K562 (cell line): Measurements from ENCODE around the gene PIGQ. TPM values are rescaled to one million over a fixed set of nuclear protein-coding genes. Genes with fewer than 3 reads are reported as not detected.

ENCODE experiments used
- KDM5B ChIP-seq: fragments of 200-600 bp; sonication (generic); IDR thresholded peaks from 2 replicates; pipeline ENCODE4 v1.6.1; 2012; ENCODE audit warnings: low read depth, mild to moderate bottlenecking, moderate library complexity, low read length, control low read depth, inconsistent platforms; ENCODE audit not compliant: insufficient replicate concordance
- PRDM10 ChIP-seq: fragments of 450-650 bp; IDR thresholded peaks from 2 replicates; pipeline ENCODE4 v1.6.1; 2018; ENCODE audit not compliant: partially characterized antibody
- SOX6 ChIP-seq: fragments of 450-650 bp; IDR thresholded peaks from 2 replicates; pipeline ENCODE4 v1.6.1; 2014; ENCODE audit warnings: mild to moderate bottlenecking
- TBP ChIP-seq: optimal IDR thresholded peaks from 2 replicates; pipeline ENCODE3; 2011; ENCODE audit warnings: low read depth, low read length, improper control_type of control experiment
- VEZF1 ChIP-seq: fragments of 200-800 bp; sonication (Bioruptor generic); IDR thresholded peaks from 2 replicates; pipeline ENCODE4 v1.6.1; 2017; ENCODE audit warnings: missing genetic modification characterization, missing compliant biosample characterization
- ZBTB40 ChIP-seq, 2 experiments: fragments of 450-650 bp in 1 of 2; sonication (generic) in 1 of 2; formaldehyde crosslinking in 1 of 2; IDR thresholded peaks; 2 replicates each; pipeline versions ENCODE4 v1.7.1 to v1.9.0; 2016 to 2022; ENCODE audit warnings: inconsistent platforms in 1 of 2, mild to moderate bottlenecking in 1 of 2, missing genetic modification reagents in 1 of 2
- polyA plus RNA-seq, 8 experiments: library from polyadenylated mRNA; depleted of rRNA in 4 of 8; stranded (reverse) in 5 of 8; unstranded in 3 of 8; fragments of >200 nt; fragmentation: Nextera tagmentation in 2 of 8; fragmentation: Illumina TruSeq in 1 of 8; extraction: Ambion mirVana in 2 of 8; extraction: Trizol in 1 of 8; gene quantifications; 2 replicates each; pipeline versions ENCODE4 v1.2.1 to v1.2.3, GENCODE V29; 2011 to 2014; ENCODE audit warnings: inconsistent platforms in 1 of 8, missing spikeins in 1 of 8
- total RNA-seq, 7 experiments: library from RNA; depleted of rRNA in 6 of 7; stranded (reverse); fragments of >200 nt in 6 of 7; fragmentation: Illumina TruSeq in 2 of 7; extraction: Trizol in 2 of 7; gene quantifications; 2 replicates each; pipeline versions ENCODE4 v1.2.1 to v1.2.3, GENCODE V29; 2011 to 2021; ENCODE audit warnings: low replicate concordance in 1 of 7

The PIGQ gene
- total and polyA plus RNA-seq, 9 of the 15 experiments (the other 6 are each of a cell fraction or from before 2014, with no cell fraction given): 0.20 to 49.6 (median 11.7) TPM

GRCh38 chr16:525520-526180 lies 44.1 kb upstream of the PIGQ start (continued):
- TF ChIP-seq ZBTB40 (IDR thresholded peaks at IDR 0.05) (no peak), ZBTB40 (CRISPR knock-in tag; IDR thresholded peaks at IDR 0.05) (no peak), VEZF1 (CRISPR knock-in tag) (peak; percentile 23; the same call in 1 of the 2 replicates), PRDM10 (peak; percentile 76), TBP (peak; percentile 17), SOX6 (peak; percentile 60), KDM5B (peak; percentile 48)
